A549 (cell line): Measurements from ENCODE around the gene WFDC5. TPM values are rescaled to one million over a fixed set of nuclear protein-coding genes. Genes with fewer than 3 reads are reported as not detected.

Source experiments
- ATAC-seq, 2 experiments: fragments of 200-7000 bp in 1 of 2; fragments of >200 bp in 1 of 2; cut with Nextera tagmentation in 1 of 2; cut with Tn5 transposase in 1 of 2; 3 replicates each; pipeline versions ENCODE4 v1.8.0 to v1.9.1; 2018 to 2020; ENCODE audit warnings: mild to moderate bottlenecking in 1 of 2, moderate library complexity in 1 of 2
- CTCF ChIA-PET: fragments of 300-600 bp; sonication (Branson Sonifier 250); formaldehyde crosslinking; extraction: SDS; loops from one replicate; lab custom pipeline; 2021; ENCODE audit warnings: antibody characterized with exemption, inconsistent platforms; lab: Yijun Ruan, JAX
- POLR2A ChIA-PET: fragments of 350-600 bp; formaldehyde crosslinking; extraction: SDS; loops from one replicate; lab custom pipeline; 2021; ENCODE audit warnings: antibody characterized with exemption, inconsistent platforms; lab: Yijun Ruan, JAX
- DNase-seq, 2 experiments: peaks; one replicate each; pipeline versions ENCODE4 v3.0.0 to v3.0.0-alpha.2; 2011 to 2016; ENCODE audit warnings: low read depth in 1 of 2, low spot score in 1 of 2
- FAIRE-seq: peaks from 2 replicates; lab custom pipeline; 2011; peaks lifted over from hg19 to GRCh38; lab: Jason Lieb, UNC
- H3K27ac ChIP-seq, 2 experiments: fragments of >200 bp; sonication (Bioruptor Twin); formaldehyde crosslinking; 3 replicates each; pipeline ENCODE4 v1.5.1; 2016 to 2017
- H3K4me1 ChIP-seq: fragments of >200 bp; sonication (Bioruptor Twin); formaldehyde crosslinking; 3 replicates; pipeline ENCODE4 v1.6.1; 2016
- H3K4me2 ChIP-seq: fragments of >200 bp; sonication (Bioruptor Twin); formaldehyde crosslinking; 3 replicates; pipeline ENCODE4 v1.6.1; 2016
- H3K4me3 ChIP-seq: fragments of >200 bp; sonication (Bioruptor Twin); formaldehyde crosslinking; 3 replicates; pipeline ENCODE4 v1.5.1; 2016
- H3K9me3 ChIP-seq: fragments of >200 bp; sonication (Bioruptor Twin); formaldehyde crosslinking; 3 replicates; pipeline ENCODE4 v1.6.1; 2016
- CEBPB ChIP-seq, 2 experiments: fragments of >200 bp in 1 of 2; sonication (Bioruptor Twin) in 1 of 2; formaldehyde crosslinking in 1 of 2; IDR thresholded peaks; 2 replicates each; pipeline ENCODE4 v1.6.1; 2012 to 2016
- EHMT2 ChIP-seq: fragments of 200-600 bp; sonication (generic); IDR thresholded peaks from 2 replicates; pipeline ENCODE4 v1.6.1; 2016; ENCODE audit warnings: antibody characterized with exemption, low read depth, mild to moderate bottlenecking, moderate library complexity
- EP300 ChIP-seq, 2 experiments: fragments of >200 bp; sonication (Bioruptor Twin); formaldehyde crosslinking; IDR thresholded peaks; 2 replicates in 1 of 2; 3 replicates in 1 of 2; pipeline ENCODE4 v1.6.1; 2016 to 2017
- FOSB ChIP-seq: fragments of 250-450 bp; sonication (Bioruptor Pico); IDR thresholded peaks from 2 replicates; pipeline ENCODE4 v1.5.0; 2020; ENCODE audit warnings: mild to moderate bottlenecking, moderate library complexity
- FOSL2 ChIP-seq, 2 experiments: fragments of 450-650 bp in 1 of 2; fragments of >200 bp in 1 of 2; sonication (Bioruptor Twin) in 1 of 2; formaldehyde crosslinking; IDR thresholded peaks; 2 replicates each; pipeline versions ENCODE4 v1.5.0 to v1.6.1; 2016 to 2020; ENCODE audit warnings: mild to moderate bottlenecking in 1 of 2, moderate library complexity in 1 of 2
- FOXS1 ChIP-seq: fragments of 250-450 bp; sonication (Bioruptor Pico); IDR thresholded peaks from 2 replicates; pipeline ENCODE4 v1.5.0; 2020; ENCODE audit warnings: mild to moderate bottlenecking, moderate library complexity
- GATA3 ChIP-seq: IDR thresholded peaks from 2 replicates; pipeline ENCODE4 v1.6.1; 2012; ENCODE audit warnings: borderline replicate concordance
- HEYL ChIP-seq: fragments of 250-450 bp; sonication (Bioruptor Pico); IDR thresholded peaks from 2 replicates; pipeline ENCODE4 v1.8.0; 2021; ENCODE audit warnings: mild to moderate bottlenecking, moderate library complexity
- HOXB13 ChIP-seq: fragments of 250-450 bp; sonication (Bioruptor Pico); IDR thresholded peaks from 2 replicates; pipeline ENCODE4 v1.5.0; 2020; ENCODE audit warnings: low read depth, mild to moderate bottlenecking, moderate library complexity
- KDM5A ChIP-seq: fragments of 200-600 bp; sonication (generic); IDR thresholded peaks from 2 replicates; pipeline ENCODE4 v1.6.1; 2016; ENCODE audit warnings: antibody characterized with exemption, mild to moderate bottlenecking
- MAFK ChIP-seq: fragments of 450-650 bp; IDR thresholded peaks from 2 replicates; pipeline ENCODE4 v1.6.1; 2014; ENCODE audit not compliant: partially characterized antibody
- MAX ChIP-seq: IDR thresholded peaks from 2 replicates; pipeline ENCODE4 v1.6.1; 2012
- NFE2L2 ChIP-seq: fragments of 150-350 bp; conservative IDR thresholded peaks from 2 replicates; pipeline ENCODE4 v1.6.1; 2014; ENCODE audit warnings: low read length
- NR3C1 ChIP-seq: fragments of >200 bp; sonication (Bioruptor Twin); formaldehyde crosslinking; IDR thresholded peaks from 3 replicates; pipeline ENCODE4 v1.6.1; 2017
- PHF8 ChIP-seq: fragments of 200-600 bp; sonication (generic); IDR thresholded peaks from 2 replicates; pipeline ENCODE4 v1.6.1; 2016; ENCODE audit warnings: low read depth, mild to moderate bottlenecking, antibody characterized with exemption, moderate library complexity, borderline replicate concordance
- POLR2A ChIP-seq: IDR thresholded peaks from 2 replicates; pipeline ENCODE4 v1.6.1; 2012; ENCODE audit warnings: mild to moderate bottlenecking, low read length
- POLR2AphosphoS2 ChIP-seq: conservative IDR thresholded peaks from 2 replicates; pipeline ENCODE4 v1.6.1; 2012; ENCODE audit warnings: low read length, improper control_type of control experiment, inconsistent platforms
- RFX5 ChIP-seq: fragments of 450-650 bp; IDR thresholded peaks from 2 replicates; pipeline ENCODE4 v1.7.1; 2014; ENCODE audit warnings: antibody characterized with exemption, mild to moderate bottlenecking, moderate library complexity
- SMC3 ChIP-seq: fragments of >200 bp; sonication (Bioruptor Twin); formaldehyde crosslinking; IDR thresholded peaks from 3 replicates; pipeline ENCODE4 v1.6.1; 2018; ENCODE audit warnings: inconsistent platforms
- USF2 ChIP-seq: fragments of 450-650 bp; IDR thresholded peaks from 2 replicates; pipeline ENCODE4 v1.6.1; 2014; ENCODE audit warnings: antibody characterized with exemption
- ZNF302 ChIP-seq: fragments of 250-450 bp; sonication (Bioruptor Pico); IDR thresholded peaks from 2 replicates; pipeline ENCODE4 v1.9.0; 2021; ENCODE audit warnings: inconsistent platforms, mild to moderate bottlenecking, moderate library complexity
- WGBS: methylation state at CpG from one replicate; pipeline ENCODE4 v1.1.6; 2017; ENCODE audit errors: missing lambda C conversion rate; 5-methylcytosine and 5-hydroxymethylcytosine counted together
- polyA plus RNA-seq, 4 experiments: library from polyadenylated mRNA; depleted of rRNA in 3 of 4; stranded (reverse); fragments of >200 nt; fragmentation: RNase III in 1 of 4; extraction: RNeasy Plus Mini Kit Qiagen cat#74134 plus additional on column Dnase treatment in 1 of 4; gene quantifications; 2 replicates in 3 of 4; 3 replicates in 1 of 4; pipeline ENCODE4 v1.2.3, GENCODE V29; 2011 to 2017
- TF ChIP-seq, protein P1 (sequence below): IDR thresholded peaks from 2 replicates; pipeline ENCODE4 v1.6.1; 2012; ENCODE audit warnings: low read depth, borderline replicate concordance
- TF ChIP-seq, protein P2 (sequence below): fragments of >200 bp; sonication (Bioruptor Twin); formaldehyde crosslinking; IDR thresholded peaks from 2 replicates; pipeline ENCODE4 v1.6.1; 2016
- TF ChIP-seq, protein P3 (sequence below): fragments of 150-350 bp; IDR thresholded peaks from 2 replicates; pipeline ENCODE4 v1.6.1; 2014; ENCODE audit warnings: low read depth, mild to moderate bottlenecking, low read length
- TF ChIP-seq, protein P4 (sequence below): fragments of 250-450 bp; sonication (Bioruptor Pico); IDR thresholded peaks from 2 replicates; pipeline ENCODE4 v1.5.0; 2020; ENCODE audit warnings: low read depth, mild to moderate bottlenecking, moderate library complexity

The WFDC5 gene
- polyA plus RNA-seq, 2 of the 4 experiments (the other 2 are of a cell fraction) = not detected

DNA sequence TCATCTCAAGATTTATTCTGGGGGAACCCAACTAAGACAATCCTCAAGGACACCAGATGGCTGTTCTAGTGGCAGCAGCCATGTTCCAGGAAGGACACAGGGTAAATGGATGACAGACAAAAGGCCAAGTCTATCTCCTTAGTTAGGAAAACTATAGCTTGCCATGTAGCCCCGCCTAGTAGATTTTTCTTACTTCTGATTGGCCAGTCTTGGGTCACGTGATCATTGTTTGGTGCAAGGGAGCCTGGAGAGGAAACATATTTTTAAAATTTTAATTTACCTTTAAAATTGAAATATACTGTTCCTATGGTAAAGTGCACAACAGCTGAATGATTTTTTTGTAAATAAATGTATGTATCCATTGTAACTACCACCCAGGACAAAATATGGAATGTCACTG is 9.7 kb downstream of the WFDC5 start:
- no peak for DNase-seq
- no peak for ATAC-seq

DNA sequence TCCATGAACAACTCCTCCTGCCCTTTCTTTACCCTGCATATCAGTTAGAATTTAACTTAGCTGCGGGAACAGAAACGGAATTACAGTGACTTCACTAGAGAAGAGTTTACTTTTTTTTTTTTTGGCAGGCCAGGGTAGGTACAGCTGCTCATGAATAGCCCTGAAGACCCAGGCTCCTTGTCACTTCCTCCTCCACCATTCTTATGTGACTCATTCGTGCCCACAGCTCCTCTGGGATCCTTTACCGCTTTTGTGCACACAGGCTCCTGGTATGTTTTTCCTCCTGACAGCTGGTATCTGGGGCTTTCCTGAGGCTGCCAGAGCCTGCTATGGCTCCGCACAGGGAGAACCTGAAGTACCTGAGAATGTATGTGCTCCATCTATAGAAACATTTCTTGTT is 10.2 kb downstream of the WFDC5 start:
- H3K4me3 ChIP-seq = no peak overlapping the region
- no peak for FAIRE-seq
- 36% methylated on average over 5 of the region's 5 CpGs for WGBS
- DNase-seq = no peak
- ATAC-seq = no peak
- no peaks in the 10 kb centered on the region for H3K4me1 ChIP-seq
- TF ChIP-seq HEYL (CRISPR knock-in tag) = no peak
- TF ChIP-seq NR3C1 = no peak
- no peak for TF ChIP-seq CEBPB (IDR thresholded peaks at IDR 0.05)
- TF ChIP-seq MAX = no peak
- TF ChIP-seq KDM5A = no peak
- no peak for TF ChIP-seq EP300 (IDR thresholded peaks at IDR 0.05)
- TF ChIP-seq EHMT2 = no peak
- TF ChIP-seq, protein P1, sequence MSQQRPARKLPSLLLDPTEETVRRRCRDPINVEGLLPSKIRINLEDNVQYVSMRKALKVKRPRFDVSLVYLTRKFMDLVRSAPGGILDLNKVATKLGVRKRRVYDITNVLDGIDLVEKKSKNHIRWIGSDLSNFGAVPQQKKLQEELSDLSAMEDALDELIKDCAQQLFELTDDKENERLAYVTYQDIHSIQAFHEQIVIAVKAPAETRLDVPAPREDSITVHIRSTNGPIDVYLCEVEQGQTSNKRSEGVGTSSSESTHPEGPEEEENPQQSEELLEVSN = no peak
- TF ChIP-seq, protein P2, sequence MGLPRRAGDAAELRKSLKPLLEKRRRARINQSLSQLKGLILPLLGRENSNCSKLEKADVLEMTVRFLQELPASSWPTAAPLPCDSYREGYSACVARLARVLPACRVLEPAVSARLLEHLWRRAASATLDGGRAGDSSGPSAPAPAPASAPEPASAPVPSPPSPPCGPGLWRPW = no peak
- TF ChIP-seq GATA3 = no peak
- no peak for TF ChIP-seq RFX5
- TF ChIP-seq, all 56 proteins: peak for 0
- CTCF ChIA-PET = interaction anchor here (0.9 to 13.7 kb wide), 6 partner anchors 9 to 94 kb away, joined by 3 to 155 read pairs (median 4); no protein-coding TSS in a partner anchor
- H3K9me3 ChIP-seq = no peaks in the 10 kb centered on the region
- H3K27ac ChIP-seq = no peak overlapping the region
- no peak overlapping the region for H3K4me2 ChIP-seq
- POLR2A ChIA-PET = no interaction called here

More for the DNA sequence above, 9.7 kb downstream of the WFDC5 start:
- CTCF ChIA-PET = interaction anchor here (1.3 to 13.7 kb wide), 6 partner anchors 10 to 189 kb away, joined by 4 to 155 read pairs (median 12); partner anchors contain the start of gene WFDC5
- no peak for FAIRE-seq
- peak; percentile 64 for TF ChIP-seq USF2
- TF ChIP-seq, protein P1 = no peak
- Histone ChIP-seq H3K4me2 (no peak overlapping the region), H3K9me3 (no peaks in the 10 kb centered on the region), H3K4me1 (no peaks in the 10 kb centered on the region), H3K27ac (no peak overlapping the region), H3K4me3 (no peak overlapping the region)
- 25% methylated on average over 2 of the region's 2 CpGs for WGBS
- POLR2A ChIA-PET = no interaction called here

DNA sequence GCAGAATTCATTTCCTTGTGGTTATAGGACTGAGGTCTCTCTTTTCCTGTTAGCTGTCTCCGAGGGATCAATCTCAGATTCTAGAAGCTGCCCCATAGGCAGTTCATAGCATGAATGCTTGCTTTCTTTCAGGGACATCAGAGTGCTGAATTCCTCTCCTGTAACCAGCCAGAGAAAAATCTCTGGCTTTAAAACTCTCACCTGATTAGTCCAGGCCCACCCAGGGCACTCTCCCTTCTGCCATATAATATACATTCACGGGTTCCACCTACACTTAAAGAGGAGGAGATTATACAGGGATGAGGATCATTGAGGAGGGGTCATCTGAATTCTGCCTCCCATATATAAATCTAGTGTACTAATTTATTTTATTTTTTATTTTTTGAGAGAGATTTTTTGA is 11.9 kb downstream of the WFDC5 start:
- FAIRE-seq (no peak), DNase-seq (no peak), ATAC-seq (no peak)
- POLR2A ChIA-PET = no interaction called here
- H3K4me3 ChIP-seq = no peak overlapping the region
- H3K4me2 ChIP-seq = no peak overlapping the region
- H3K9me3 ChIP-seq = no peaks in the 10 kb centered on the region
- WGBS = 70% methylated on average over 2 of the region's 2 CpGs
- no peak overlapping the region for H3K27ac ChIP-seq
- TF ChIP-seq NFE2L2 = no peak
- no peaks in the 10 kb centered on the region for H3K4me1 ChIP-seq
- CTCF ChIA-PET = interaction anchor here (1.0 to 5.1 kb wide), 4 partner anchors 9 to 188 kb away, joined by 3 to 29 read pairs (median 4); no protein-coding TSS in a partner anchor

DNA sequence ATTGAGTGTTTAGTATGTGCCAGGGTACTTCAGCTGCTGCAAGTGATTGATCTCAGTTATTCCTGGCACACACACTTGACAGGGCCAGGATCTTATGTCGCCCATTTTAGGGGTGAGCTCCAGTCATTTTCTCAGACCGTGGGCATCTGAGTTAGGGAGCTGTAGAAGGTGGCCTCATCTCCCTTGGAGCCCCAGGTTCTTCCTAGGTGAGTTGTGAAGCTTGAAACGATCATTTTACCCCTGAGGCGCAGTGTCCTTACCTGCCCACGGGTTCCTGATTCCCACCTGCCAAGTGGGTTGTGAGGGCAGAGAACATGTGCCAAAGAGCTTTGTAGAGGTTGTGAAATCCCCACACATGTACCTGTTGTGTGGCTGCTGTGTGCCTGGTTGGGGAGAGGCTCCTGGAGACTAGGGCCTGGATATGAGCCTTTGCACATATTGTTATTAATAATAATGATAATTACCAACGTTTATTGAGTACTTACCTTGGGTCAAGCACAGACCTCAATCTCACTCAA is 13.6 kb downstream of the WFDC5 start:
- WGBS = 42% methylated on average over 4 of the region's 6 CpGs
- ATAC-seq = no peak
- TF ChIP-seq FOSL2 (IDR thresholded peaks at IDR 0.05) (no peak), FOSL2 (CRISPR knock-in tag; IDR thresholded peaks at IDR 0.05) (no peak), HEYL (CRISPR knock-in tag) (no peak), POLR2AphosphoS2 (no peak), MAFK (no peak), USF2 (no peak), FOSB (no peak), FOXS1 (CRISPR knock-in tag) (no peak), PHF8 (no peak), POLR2A (no peak), ZNF302 (no peak), HOXB13 (CRISPR knock-in tag) (no peak), SMC3 (no peak)
- TF ChIP-seq, protein P3, sequence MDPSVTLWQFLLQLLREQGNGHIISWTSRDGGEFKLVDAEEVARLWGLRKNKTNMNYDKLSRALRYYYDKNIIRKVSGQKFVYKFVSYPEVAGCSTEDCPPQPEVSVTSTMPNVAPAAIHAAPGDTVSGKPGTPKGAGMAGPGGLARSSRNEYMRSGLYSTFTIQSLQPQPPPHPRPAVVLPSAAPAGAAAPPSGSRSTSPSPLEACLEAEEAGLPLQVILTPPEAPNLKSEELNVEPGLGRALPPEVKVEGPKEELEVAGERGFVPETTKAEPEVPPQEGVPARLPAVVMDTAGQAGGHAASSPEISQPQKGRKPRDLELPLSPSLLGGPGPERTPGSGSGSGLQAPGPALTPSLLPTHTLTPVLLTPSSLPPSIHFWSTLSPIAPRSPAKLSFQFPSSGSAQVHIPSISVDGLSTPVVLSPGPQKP = no peak
- TF ChIP-seq, protein P4, sequence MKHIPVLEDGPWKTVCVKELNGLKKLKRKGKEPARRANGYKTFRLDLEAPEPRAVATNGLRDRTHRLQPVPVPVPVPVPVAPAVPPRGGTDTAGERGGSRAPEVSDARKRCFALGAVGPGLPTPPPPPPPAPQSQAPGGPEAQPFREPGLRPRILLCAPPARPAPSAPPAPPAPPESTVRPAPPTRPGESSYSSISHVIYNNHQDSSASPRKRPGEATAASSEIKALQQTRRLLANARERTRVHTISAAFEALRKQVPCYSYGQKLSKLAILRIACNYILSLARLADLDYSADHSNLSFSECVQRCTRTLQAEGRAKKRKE (CRISPR knock-in tag) = no peak

More for the DNA sequence above, 13.6 kb downstream of the WFDC5 start:
- FAIRE-seq (no peak), DNase-seq (no peak)
- CTCF ChIA-PET = interaction anchor here (1.0 to 3.5 kb wide), 3 partner anchors 58 to 211 kb away, joined by 3 to 19 read pairs (median 3); no protein-coding TSS in a partner anchor
- Histone ChIP-seq H3K4me2 (no peak overlapping the region), H3K9me3 (no peaks in the 10 kb centered on the region), H3K4me1 (no peaks in the 10 kb centered on the region), H3K27ac (no peak overlapping the region), H3K4me3 (no peak overlapping the region)
- POLR2A ChIA-PET = no interaction called here
